Measurements from ENCODE around the gene SNRPA. TPM values are rescaled to one million over a fixed set of nuclear protein-coding genes. Genes with fewer than 3 reads are reported as not detected.

Gene SNRPA
- total and polyA plus RNA-seq, 2 of the 13 experiments (the other 11 are each of a cell fraction or from before 2014, with no cell fraction given) = 59.6 to 162 TPM

GRCh38 chr19:40797963-40798682 lies 47.1 kb downstream of the SNRPA start (continued):
- peak; percentile 69; the same call in 1 of the 2 replicates for TF ChIP-seq PATZ1 (CRISPR knock-in tag; IDR thresholded peaks at IDR 0.05)
- TF ChIP-seq ZNF703 (CRISPR knock-in tag; IDR thresholded peaks at IDR 0.05; ENCODE audit: borderline replicate concordance) = no peak
- TF ChIP-seq MTERF4 (CRISPR knock-in tag; IDR thresholded peaks at IDR 0.05) = no peak
- no peak for TF ChIP-seq YY1 (IDR thresholded peaks at IDR 0.05; ENCODE audit: insufficient read depth, insufficient replicate concordance, low read depth, low read length)
- peak; percentile 49; the same call in 1 of the 2 replicates for TF ChIP-seq SMAD1 (CRISPR knock-in tag; IDR thresholded peaks at IDR 0.05; ENCODE audit: borderline replicate concordance, low read depth)
- TF ChIP-seq ZSCAN30 (CRISPR knock-in tag; IDR thresholded peaks at IDR 0.05) = no peak
- TF ChIP-seq MTF1 (CRISPR knock-in tag; IDR thresholded peaks at IDR 0.05) = 0 out of 2 replicates have a peak, but pooled peaks have one; percentile 25
- peak; percentile 90 for TF ChIP-seq ZMYM3 (CRISPR knock-in tag; IDR thresholded peaks at IDR 0.05)
- TF ChIP-seq ZNF724P (CRISPR knock-in tag; IDR thresholded peaks at IDR 0.05; ENCODE audit: borderline replicate concordance) = peak; percentile 47; the same call in 1 of the 2 replicates
- no peak for TF ChIP-seq ZNF343 (CRISPR knock-in tag; IDR thresholded peaks at IDR 0.05)
- TF ChIP-seq ZNF773 (CRISPR knock-in tag; IDR thresholded peaks at IDR 0.05; ENCODE audit: borderline replicate concordance) = no peak
- no peak for TF ChIP-seq ZNF17 (CRISPR knock-in tag; IDR thresholded peaks at IDR 0.05)
- no peak for TF ChIP-seq EHMT2 (IDR thresholded peaks at IDR 0.05; ENCODE audit: borderline replicate concordance, low read depth, low read length)
- no peak for TF ChIP-seq SATB2 (CRISPR knock-in tag; IDR thresholded peaks at IDR 0.05)
- TF ChIP-seq CAMTA2 (CRISPR knock-in tag; IDR thresholded peaks at IDR 0.05; ENCODE audit: borderline replicate concordance) = no peak
- no peak for TF ChIP-seq PREB (CRISPR knock-in tag; IDR thresholded peaks at IDR 0.05)
- TF ChIP-seq MNT (IDR thresholded peaks at IDR 0.05) = no peak
- TF ChIP-seq ISX (CRISPR knock-in tag; conservative IDR thresholded peaks at IDR 0.05) = peak; percentile 61; the same call in 1 of the 2 replicates
- peak; percentile 28; the same call in 1 of the 2 replicates for TF ChIP-seq PRDM15 (CRISPR knock-in tag; IDR thresholded peaks at IDR 0.05)
- TF ChIP-seq MAX (IDR thresholded peaks at IDR 0.05) = peak; percentile 93

Data from HepG2 (cell line).